ENCODE measurements around the gene SERTAD3.

DNA sequence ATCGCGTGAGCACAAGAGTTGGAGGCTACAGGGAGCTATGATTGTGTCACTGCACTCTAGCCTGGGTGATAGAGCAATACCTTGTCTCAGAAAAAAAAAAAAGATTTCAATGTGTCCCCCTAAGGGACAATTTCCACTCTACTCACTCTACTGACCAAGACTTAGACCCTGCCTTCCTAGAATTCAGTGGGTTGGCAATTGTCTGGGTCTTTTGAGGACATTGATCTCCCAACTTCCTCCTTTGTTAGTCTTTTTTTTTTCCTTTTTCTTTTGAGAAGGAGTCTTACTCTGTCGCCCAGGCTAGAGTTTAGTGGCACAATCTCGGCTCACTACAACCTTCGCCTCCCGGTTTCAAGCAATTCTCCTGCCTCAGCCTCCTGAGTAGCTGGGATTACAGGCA, 24.9 kb upstream of the SERTAD3 start:
- TF ChIP-seq EZH2 (IDR thresholded peaks at IDR 0.05; ENCODE audit: insufficient read depth, poor library complexity, severe bottlenecking) (no peak), EZH2phosphoT487 (IDR thresholded peaks at IDR 0.05; ENCODE audit: insufficient read depth, low read depth) (no peak)

Measured in GM23248 (cell line).